Erythroblast (primary cell): ENCODE results near the gene BPIFB4.

Experiments
- DNase-seq, 2 experiments: peaks; one replicate each; lab custom pipeline; 2025; lab: John Stamatoyannopoulos, UW
- GATA1 ChIP-seq: IDR thresholded peaks from 2 replicates; pipeline ENCODE4 v1.6.1; 2011; ENCODE audit warnings: low read depth, mild to moderate bottlenecking, control low read depth, low read length, moderate library complexity
- POLR2A ChIP-seq: IDR thresholded peaks from 2 replicates; pipeline ENCODE4 v1.6.1; 2011; ENCODE audit warnings: mild to moderate bottlenecking, low read length

Gene BPIFB4

GRCh38 chr20:33051333-33051732 is 28.1 kb upstream of the BPIFB4 start:
- no peak for TF ChIP-seq GATA1
- no peak for TF ChIP-seq POLR2A
- no peak for DNase-seq

GRCh38 chr20:33053291-33054106 is 25.9 kb upstream of the BPIFB4 start, which contains the start of gene BPIFB3:
Gene BPIFB3, plus strand, starts transcription at chr20:33053903. Its CDS starts 1,533 bp downstream, at chr20:33055436.
- no peak for DNase-seq

GRCh38 chr20:33054381-33054780 is 25.1 kb upstream of the BPIFB4 start:
- TF ChIP-seq GATA1 (no peak), POLR2A (no peak)
- DNase-seq: no peak

More at GRCh38 chr20:33053291-33054106, 25.9 kb upstream of the BPIFB4 start, which contains the start of gene BPIFB3:
- TF ChIP-seq POLR2A (no peak), GATA1 (no peak)

- TF ChIP-seq POLR2A (no peak), GATA1 (no peak)
- DNase-seq: no peak
These were observed 24.7 kb upstream of the BPIFB4 start for GRCh38 chr20:33054791-33055190.

GRCh38 chr20:33059136-33059535 is 20.3 kb upstream of the BPIFB4 start:
- no peak for DNase-seq

GRCh38 chr20:33059741-33060390 is 19.6 kb upstream of the BPIFB4 start:
- no peak for TF ChIP-seq GATA1
- TF ChIP-seq POLR2A: no peak
- no peak for DNase-seq

More at GRCh38 chr20:33059136-33059535, 20.3 kb upstream of the BPIFB4 start:
- no peak for TF ChIP-seq POLR2A
- TF ChIP-seq GATA1: no peak

GRCh38 chr20:33061658-33062028 is 17.8 kb upstream of the BPIFB4 start:
- TF ChIP-seq GATA1 (no peak), POLR2A (no peak)
- DNase-seq: no peak

- no peak for TF ChIP-seq POLR2A
- no peak for TF ChIP-seq GATA1
- no peak for DNase-seq
These were observed 17.2 kb upstream of the BPIFB4 start for GRCh38 chr20:33062105-33062824.

GRCh38 chr20:33062825-33063149 is 16.7 kb upstream of the BPIFB4 start:
- TF ChIP-seq POLR2A: no peak
- TF ChIP-seq GATA1: no peak
- no peak for DNase-seq

GRCh38 chr20:33063271-33063670 is 16.2 kb upstream of the BPIFB4 start:
- TF ChIP-seq GATA1 (no peak), POLR2A (no peak)
- DNase-seq: no peak

GRCh38 chr20:33064572-33065287 is 14.7 kb upstream of the BPIFB4 start:
- DNase-seq: no peak
- TF ChIP-seq GATA1 (no peak), POLR2A (no peak)

GRCh38 chr20:33065785-33066184 is 13.7 kb upstream of the BPIFB4 start:
- no peak for TF ChIP-seq POLR2A
- no peak for TF ChIP-seq GATA1
- no peak for DNase-seq

GRCh38 chr20:33067806-33068205 is 11.6 kb upstream of the BPIFB4 start:
- no peak for DNase-seq
- TF ChIP-seq POLR2A: no peak
- no peak for TF ChIP-seq GATA1
